ACHN (cell line): ENCODE measurements around the gene MMP19.
"Not testable (repeated sequence)": the region's sequence is repeated elsewhere in the genome, so short reads cannot be mapped to it uniquely, and the experiment has no call there.

ENCODE experiments used
- DNase-seq: peaks from one replicate; pipeline ENCODE4 v3.0.0-alpha.2; 2015
- in situ Hi-C: cut with HindIII; loops from 2 replicates; pipeline ENCODE4 v1.10.0; 2017; ENCODE audit warnings: low sequenced_read_pairs, low pct_ligation_motif_present, low pct_unique_long_range_greater_than_20kb

MMP19 gene

GRCh38 chr12:55842681-55843429, at the start of gene MMP19:
Gene MMP19, minus strand, starts transcription at chr12:55842936. Its CDS starts 106 bp downstream, at chr12:55842830.
- in situ Hi-C loops = no loop called here
- peak; percentile 49 for DNase-seq

- DNase-seq = no peak
- in situ Hi-C loops = no loop called here
Measured at GRCh38 chr12:55891310-55891709, 48.6 kb upstream of the MMP19 start.

- DNase-seq = no peak
- in situ Hi-C loops = no loop called here
Measured at GRCh38 chr12:55885113-55885512, 42.4 kb upstream of the MMP19 start.

- no peak for DNase-seq
- in situ Hi-C loops = no loop called here
Measured at GRCh38 chr12:55877824-55878223, 35.1 kb upstream of the MMP19 start.

- DNase-seq = no peak
- in situ Hi-C loops = no loop called here
Measured at GRCh38 chr12:55875704-55876467, 33.1 kb upstream of the MMP19 start.

- DNase-seq = no peak
- in situ Hi-C loops = no loop called here
Measured at GRCh38 chr12:55874443-55874842, 31.7 kb upstream of the MMP19 start.

GRCh38 chr12:55866454-55867004, 23.8 kb upstream of the MMP19 start:
- in situ Hi-C loops, DNase-seq: not testable (repeated sequence)

GRCh38 chr12:55865327-55865726, 22.6 kb upstream of the MMP19 start:
- in situ Hi-C loops = no loop called here

GRCh38 chr12:55862931-55863330, 20.2 kb upstream of the MMP19 start:
- in situ Hi-C loops, DNase-seq: not testable (repeated sequence)

More at GRCh38 chr12:55865327-55865726, 22.6 kb upstream of the MMP19 start:
- no peak for DNase-seq

GRCh38 chr12:55862286-55862685, 19.6 kb upstream of the MMP19 start:
- in situ Hi-C loops = no loop called here
- DNase-seq = no peak

- DNase-seq = no peak
- in situ Hi-C loops = no loop called here
Measured at GRCh38 chr12:55861871-55862270, 19.1 kb upstream of the MMP19 start.

- in situ Hi-C loops = no loop called here
- DNase-seq = no peak
Measured at GRCh38 chr12:55861396-55861795, 18.7 kb upstream of the MMP19 start.

GRCh38 chr12:55852740-55853139, 10.0 kb upstream of the MMP19 start:
- in situ Hi-C loops = no loop called here
- DNase-seq = no peak

- in situ Hi-C loops = no loop called here
Measured at GRCh38 chr12:55850893-55851292, 8.2 kb upstream of the MMP19 start.

GRCh38 chr12:55850401-55850800, 7.7 kb upstream of the MMP19 start:
- no peak for DNase-seq
- in situ Hi-C loops = no loop called here

More at GRCh38 chr12:55850893-55851292, 8.2 kb upstream of the MMP19 start:
- no peak for DNase-seq

- in situ Hi-C loops = no loop called here
Measured at GRCh38 chr12:55849616-55850343, 7.0 kb upstream of the MMP19 start.

GRCh38 chr12:55847603-55848291, 5.0 kb upstream of the MMP19 start:
- in situ Hi-C loops = no loop called here
- DNase-seq = no peak

More at GRCh38 chr12:55849616-55850343, 7.0 kb upstream of the MMP19 start:
- no peak for DNase-seq

- no peak for DNase-seq
Measured at GRCh38 chr12:55847033-55847432, 4.3 kb upstream of the MMP19 start.

More at GRCh38 chr12:55847033-55847432, 4.3 kb upstream of the MMP19 start:
- in situ Hi-C loops = no loop called here
